Measurements from ENCODE around the gene CDH8.

Gene CDH8

DNA sequence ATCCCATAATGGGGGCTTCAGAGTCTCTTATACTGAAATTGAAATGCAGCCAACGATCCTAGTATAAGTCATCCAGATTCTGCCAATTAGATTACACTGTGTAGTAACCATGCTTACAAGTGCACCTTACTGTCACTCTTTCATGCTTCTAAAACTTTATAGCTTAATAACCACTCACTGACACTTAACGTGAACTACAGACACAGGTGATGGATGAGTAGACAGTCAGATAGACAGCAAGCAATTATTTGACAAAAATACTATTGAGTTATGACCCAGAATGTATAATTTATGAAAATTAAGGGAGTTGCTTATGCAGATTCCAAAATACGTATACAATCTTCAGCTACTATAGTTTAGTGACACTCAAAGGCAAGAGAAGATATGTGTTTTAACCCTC is 6.3 kb downstream of the CDH8 start:
- DNase-seq = no peak

DNA sequence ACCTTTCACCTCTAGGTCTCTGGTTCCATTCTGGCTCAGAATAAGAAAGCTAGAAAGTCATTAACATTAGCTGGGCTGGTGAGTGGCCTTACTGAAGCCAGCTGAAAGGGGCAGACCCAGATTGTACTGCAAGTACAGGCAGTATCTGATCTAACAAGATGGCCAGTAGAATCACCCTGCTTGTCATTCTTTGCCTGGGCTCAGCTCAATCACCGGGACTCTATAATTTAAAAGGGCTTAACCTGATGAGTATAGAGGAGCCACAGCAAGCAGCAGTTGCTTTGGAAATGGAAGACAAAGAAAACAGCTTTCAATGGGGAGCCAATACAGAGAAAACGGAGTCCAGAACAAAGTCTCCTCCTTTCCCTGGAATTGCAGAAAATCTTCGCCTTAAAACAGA is 13.6 kb downstream of the CDH8 start:
- no peak for DNase-seq

DNA sequence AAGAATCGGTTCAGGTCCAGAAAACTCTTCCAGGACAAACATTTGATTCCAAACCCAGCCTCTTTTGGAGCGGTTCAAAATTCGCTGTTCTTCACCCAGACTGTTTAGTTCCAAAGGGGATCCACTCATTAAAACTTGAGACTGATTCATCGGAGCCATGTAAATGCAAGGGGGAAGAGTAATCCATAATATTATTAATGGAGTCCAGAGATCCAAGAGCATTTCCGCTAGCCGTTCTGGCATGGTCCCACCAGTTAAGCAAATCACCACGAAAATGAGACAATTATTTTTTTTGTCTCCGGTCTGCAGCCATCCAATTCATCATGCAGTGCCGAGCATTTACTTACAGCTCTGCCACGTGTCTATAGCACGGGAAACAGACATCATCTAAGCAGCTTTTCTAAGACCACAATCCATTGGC is 15.1 kb downstream of the CDH8 start:
- DNase-seq = no peak

DNA sequence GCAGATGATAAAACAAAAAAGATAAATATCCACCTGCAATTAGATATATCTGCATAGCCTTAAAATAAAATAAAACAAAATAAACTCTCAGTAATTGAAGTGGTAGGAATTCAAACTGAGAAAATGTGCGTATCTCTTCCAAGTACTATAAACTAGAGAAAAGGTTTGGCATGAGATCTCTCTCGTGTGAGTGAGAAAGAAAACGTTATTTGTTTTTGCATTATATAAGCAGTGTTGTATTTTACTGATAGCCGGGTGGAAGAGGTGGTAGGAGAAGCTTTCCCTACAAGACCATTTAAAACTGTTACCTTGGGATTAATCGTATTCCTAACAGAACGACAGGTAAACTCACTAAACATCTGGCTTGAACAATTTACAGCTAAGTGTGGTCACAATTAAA is 15.6 kb downstream of the CDH8 start:
- no peak for DNase-seq

DNA sequence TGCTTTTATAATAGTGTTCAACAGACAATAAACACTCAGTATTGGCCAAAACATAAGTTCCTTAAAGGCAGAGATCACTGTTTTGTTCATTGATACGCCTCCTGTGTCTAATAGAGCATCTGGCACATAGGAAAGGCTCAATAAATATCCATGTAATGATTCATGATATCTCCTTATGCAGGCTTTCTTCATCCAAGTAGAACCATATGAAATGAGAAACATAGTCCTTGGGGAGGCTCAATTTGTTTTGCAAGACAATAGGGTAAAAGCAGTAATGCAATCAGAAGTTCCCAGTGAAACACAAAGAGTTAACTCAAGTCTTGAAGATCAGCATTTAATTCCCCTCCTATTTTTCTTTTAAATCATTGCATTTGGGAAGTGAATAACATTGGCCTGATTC is 16.4 kb downstream of the CDH8 start:
- DNase-seq = no peak

DNA sequence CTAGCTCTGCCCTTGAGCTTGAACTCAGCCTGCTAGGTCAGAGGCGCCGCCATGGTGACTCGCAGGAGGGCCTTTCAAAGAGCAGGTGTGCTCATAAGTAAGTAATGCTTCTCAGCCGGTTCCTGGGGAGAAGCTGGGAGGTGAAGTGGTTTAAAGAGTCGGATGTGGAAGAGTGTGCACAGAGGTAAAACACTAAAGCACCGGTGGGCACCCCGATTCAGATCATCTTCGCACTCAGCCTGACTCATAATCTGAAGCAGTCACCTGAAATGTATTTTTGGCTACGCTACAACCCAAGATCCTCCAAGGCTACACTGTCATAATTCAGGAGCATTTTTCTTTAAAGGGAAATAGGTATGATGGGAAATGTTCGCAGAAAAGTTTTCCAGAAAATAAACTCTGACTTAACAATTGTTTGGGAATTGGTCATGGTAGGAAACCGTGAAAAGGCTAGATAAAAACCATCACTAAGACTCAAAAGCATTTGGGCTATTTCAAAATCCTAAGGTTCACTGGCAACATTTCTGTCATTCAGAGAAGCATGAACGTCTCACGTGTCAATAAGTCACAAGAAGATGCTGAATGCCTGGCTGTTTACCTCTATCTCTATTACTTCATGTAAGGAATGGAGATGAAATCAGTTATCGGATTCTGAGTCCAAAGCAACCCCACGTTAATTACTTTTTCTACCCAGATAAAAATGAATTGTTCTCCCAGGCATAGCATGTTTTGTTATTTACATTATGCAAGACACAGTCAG is 17.8 kb downstream of the CDH8 start:
- DNase-seq = no peak

DNA sequence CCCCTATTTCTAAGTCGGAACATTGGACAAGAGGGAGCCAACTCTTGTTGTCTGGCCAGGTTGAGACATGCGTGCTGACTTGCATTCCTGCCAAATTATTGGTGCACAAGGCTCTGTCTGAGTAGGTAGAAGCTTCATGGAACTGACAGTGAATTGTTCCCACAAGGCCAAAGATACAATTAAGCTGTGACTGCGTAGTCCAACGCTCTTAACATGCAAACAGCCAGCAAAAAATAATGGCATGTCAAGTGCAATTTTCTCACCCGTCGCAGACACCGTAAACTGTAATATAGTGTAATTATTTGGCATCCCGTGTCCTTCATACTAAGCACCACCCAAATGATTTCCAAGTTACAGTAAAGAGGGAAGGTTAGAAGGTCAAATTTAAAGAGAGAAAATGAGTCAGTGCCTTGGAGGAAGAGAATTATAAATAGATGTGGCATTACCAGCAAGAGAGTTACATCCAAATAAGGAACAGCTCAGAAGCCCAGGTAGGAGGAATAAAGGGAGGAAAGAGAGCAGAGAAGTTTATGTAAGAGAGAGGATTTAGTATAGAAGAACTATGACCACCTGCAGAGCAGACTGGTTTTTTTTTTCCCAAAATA is 21.8 kb downstream of the CDH8 start:
- no peak for DNase-seq

DNA sequence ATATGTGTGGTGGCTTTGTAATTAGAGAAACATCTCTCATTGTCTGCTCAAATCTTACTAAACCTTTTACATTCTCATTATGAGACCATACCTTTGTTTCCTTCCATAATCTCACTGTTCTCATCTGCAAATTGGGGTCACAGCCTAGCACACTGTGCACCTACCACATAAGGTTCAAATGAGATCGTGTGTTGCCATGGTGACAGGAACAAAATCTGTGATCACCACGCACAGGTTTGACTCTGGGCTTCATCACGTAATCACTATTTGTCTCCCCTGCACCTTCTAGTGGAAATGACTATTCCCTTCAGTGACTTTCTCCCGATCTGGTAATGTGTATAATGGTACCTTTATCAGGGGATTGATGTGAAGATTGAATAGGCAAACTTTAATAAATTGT is 26.1 kb downstream of the CDH8 start:
- DNase-seq = no peak

DNA sequence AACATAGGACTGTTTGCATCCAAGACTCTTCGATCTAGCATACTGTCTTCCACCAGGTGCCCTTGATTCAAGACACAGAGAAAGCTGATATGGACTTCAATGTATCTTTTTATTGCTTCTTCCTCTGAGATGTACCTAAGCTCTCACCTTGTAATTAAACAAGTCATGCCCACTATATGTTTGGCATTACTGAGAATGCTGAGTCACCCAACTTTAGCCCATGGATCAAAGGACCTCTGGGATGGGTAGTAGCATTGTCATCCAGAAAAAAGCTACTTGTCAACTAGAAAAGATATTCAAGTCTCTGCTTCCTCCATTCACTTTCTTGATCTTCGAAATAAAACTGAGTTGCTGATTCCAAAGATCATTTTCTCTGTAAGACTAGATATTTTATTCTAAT is 37.8 kb downstream of the CDH8 start:
- DNase-seq = no peak

DNA sequence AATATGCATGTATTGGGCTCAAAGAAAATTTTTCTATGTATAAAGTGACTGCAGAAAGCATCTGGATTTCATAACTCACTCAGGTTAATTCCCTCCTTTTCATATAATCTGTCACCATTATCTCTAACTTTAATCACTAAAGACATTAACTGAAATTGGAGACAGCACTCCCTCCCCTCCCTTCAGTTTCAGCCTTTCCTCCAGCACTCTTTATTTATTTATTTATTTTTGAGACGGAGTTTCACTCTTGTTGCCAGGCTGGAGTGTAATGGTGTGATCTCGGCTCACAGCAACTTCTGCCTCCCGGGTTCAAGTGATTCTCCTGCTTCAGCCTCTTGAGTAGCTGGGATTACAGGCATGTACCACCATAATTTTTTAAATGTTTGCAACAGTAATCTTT is 43.1 kb downstream of the CDH8 start:
- no peak for DNase-seq

DNA sequence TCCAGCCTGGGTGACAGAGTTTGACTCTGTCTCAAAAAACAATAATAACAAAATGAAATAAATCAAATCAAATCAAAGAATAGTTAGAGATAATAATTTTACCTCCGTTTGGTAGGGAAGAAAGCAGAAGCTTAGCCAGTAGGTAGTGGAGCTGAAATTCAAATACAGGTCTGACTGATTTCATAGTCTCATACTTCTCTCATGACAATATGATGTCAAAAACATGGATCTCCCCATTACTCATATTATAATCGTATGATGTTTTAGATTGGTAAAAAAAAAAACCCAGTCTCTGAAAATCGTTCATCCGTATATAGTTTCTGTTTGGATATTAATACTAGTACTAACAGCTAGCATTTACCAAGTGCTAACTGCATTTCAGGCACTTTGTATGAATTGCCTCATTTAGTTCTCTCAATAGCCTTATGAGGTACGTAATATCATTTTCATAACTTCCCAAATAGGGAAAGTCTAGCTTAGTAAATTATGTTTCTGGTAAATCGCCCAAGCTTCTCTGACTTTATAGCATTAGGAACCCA is 48.7 kb downstream of the CDH8 start:
- no peak for DNase-seq

DNA sequence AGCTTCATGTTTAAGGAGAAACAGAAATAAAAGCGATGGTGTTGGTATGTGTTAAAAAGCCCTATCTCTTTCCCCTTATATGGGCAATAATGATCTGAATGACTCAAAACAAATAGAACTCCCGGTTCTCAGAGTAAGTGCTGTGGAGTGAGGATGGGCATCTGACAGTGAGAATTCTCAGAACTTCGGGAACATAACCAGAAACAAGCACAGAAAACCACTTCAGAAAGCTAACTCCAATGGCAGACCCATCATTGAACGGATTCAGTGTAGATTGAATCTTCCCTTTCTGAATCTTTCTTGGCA is 67.2 kb downstream of the CDH8 start:
- no peak for DNase-seq

DNA sequence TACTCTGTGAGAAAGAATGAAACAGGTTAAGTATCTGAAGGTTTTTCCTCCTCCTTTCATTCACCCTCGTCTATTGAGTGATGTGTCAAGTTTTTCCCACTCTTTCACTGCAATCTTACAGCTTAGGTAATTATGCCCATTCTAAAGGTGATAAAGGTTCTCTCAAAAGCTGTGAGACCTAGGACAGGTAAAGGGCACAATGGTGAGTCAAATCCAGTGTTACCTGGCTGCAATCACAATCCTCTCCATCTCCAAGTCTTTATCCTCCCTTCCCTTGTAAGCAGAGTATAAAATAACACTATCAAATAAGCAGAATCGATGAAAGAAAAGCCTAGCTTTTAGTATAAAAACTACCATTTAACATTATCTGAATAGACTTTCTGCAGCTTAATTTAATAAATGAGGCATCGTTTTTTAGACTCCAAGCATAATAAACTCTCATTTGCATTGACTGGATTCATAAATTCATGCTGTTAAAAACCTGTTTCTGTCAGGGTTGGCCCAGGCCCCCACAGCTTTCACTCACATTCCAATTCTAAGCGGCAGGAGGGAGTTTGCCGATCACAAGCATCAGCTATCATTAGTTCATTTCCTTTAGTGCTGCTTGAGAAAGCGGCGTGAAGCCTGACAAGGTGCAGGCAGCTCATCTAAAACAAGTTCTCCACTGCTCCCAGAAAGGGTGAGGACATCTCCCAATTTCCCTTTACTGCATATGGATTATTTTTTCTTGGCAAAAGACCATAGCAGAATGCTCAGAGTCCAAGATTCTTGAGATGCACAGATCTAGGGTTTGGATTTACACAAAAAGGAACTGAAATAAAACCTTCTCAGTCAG is 67.8 kb downstream of the CDH8 start:
- DNase-seq = no peak

DNA sequence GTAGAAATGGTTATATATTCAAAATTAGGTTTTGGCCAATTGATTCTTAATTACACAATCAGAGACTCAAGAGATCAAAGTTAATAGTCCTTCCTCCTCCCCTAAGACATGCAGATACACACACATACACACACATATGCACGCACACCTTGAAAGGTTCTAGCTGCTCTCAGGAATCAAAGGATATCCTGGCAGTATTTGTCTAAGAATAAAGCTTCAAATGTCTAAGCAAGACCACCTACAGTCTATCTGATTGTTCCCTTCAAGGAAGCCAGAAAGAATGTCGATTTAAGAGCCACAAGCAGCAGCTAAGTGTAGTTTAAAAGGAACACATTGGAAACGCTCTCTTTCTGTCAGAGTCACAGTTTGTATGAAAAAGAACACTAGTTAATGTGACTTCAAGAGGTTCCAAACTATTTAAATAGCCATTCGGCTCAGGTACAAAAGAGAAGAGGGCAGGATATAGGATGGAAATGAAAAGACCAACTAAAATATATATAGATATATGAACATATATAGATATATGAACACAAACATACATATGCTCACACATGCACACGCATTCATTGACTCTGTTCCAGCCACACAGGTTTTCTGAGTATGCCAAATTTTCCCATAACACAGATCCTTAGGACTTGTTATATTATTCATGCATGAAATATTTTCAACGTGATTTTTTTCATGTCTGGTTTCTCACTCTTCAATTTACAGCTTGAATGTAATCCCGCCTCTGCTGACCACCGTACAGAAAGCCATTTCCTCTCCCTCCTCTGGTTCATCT is 79.0 kb downstream of the CDH8 start:
- no peak for DNase-seq

DNA sequence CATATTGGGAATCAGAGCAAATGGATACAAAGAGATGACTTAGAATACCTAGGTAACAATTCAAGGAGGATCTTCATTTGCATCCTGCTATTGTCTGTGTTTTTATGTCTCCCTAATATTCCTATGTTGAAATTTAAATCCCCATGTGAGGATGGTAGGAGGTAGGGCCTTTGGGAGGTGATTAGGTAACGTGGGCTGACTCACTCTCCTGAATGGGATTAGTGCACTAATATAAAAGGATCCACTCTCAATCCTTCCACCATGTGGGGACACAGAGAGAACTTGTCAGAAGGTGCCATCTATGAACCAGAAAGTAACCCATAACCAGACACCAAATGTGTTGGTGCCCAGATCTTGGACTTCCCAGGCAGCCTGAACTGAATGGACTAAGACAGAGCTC is 83.4 kb downstream of the CDH8 start:
- no peak for DNase-seq

DNA sequence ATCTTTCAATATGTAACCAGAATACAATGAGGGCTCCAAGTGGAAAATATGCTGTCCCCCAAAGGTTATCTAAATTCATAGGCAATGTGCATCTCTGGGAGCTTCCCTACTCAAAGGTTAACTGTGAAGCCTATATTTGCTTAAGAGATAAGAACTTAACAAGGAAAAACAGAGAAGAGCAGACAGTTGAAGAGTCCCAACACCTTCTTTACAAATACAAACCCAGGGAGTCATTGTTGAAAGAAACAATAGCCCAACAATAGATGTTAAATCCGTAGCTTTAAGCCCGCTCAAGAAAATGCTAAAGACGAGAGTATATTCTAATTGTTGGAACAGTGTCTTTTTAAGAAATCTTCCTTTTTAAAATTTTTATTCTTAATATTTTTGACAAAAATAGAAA is 87.8 kb downstream of the CDH8 start:
- DNase-seq = no peak

DNA sequence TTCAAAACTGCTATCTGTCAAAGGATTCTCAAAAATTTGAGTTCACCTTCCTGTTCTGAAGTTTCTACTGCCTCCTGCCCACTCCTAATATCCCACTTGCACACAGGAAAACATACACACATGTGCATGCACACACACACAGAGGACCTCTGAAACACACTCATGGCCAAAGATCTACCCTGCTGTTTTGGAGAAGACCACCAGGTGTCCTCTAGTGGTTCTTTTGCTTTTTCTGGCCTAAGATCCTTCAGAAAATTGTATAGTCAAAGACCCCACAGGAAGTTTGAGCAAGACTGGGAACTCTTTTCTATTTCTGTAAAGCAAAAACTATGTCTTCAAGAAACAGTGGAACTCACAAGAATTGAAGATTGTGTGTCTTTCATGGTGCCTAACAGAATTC is 90.2 kb downstream of the CDH8 start:
- no peak for DNase-seq

DNA sequence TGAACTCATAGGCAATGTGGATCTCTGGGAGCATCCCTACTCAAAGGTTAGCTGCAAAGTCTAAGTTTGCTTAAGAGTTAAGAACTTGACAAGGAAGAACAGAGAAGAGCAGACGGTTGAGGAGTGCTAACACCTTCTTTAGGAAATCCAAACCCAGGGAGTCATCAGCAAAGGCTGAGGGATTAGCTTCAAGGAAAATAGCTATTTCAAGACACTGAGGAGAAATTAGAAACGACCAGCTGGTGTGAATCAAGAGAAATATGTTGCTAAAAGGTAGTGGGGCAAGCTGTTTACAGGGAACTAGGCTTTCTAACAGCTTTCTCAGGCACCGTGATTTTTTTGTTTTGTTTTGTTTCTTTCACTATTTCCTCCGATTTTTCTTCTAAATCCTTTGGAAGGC is 90.7 kb downstream of the CDH8 start:
- DNase-seq = no peak

DNA sequence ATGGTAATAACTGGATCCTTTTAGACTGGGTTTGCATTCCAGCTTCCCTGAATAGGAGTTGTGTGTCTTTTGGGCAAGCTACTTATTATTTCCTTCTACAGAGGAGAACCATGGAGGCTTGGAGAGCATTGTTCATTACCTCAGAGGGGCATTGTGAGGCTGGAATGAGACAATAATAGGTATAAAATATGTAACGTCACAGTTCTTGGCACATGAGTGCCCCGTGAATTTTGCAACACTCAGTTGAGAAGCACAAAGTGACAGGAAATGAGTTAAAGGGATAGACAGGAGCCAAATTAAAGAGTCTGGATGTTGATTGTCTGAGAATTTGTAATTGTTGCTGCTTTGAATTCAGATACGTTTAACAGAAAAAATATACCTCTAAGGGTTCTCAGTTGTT is 92.2 kb downstream of the CDH8 start:
- no peak for DNase-seq

DNA sequence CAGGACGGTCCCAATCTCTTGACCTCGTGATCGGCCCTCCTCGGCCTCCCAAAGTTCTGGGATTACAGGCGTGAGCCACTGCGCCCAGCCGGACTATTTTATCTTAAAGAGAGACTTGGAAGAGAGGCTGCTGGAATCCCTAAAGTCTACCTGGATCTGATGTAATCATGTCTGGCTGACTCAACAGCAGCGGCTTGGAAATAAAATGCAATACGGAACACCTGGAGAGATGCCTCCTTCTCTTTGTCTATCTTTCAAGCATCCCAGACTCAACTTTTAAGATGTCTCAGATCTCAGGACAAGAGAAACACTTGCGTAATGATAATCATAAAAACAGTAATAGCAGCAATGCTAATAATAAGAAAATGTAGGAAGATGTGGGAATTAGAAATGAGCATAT is 95.6 kb downstream of the CDH8 start:
- DNase-seq = no peak

DNA sequence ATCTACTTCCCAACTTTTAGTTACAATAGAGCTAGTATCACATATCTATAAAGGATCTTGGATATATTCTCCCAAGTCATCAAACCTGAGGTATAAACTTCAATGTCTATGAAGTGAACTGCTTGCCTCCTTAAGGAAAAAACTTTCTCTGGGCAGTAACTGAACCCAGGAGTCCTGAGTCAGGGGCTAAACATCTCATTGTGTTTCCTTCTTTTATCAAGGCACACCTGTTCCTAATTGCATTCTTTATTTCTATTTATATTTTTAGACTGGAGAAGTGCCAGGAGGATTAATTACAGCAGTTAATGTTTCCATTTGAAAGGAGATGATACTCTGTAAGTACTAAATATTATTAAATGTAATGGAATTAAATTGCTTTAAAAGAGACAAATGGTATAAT is 98.6 kb downstream of the CDH8 start:
- no peak for DNase-seq

DNA sequence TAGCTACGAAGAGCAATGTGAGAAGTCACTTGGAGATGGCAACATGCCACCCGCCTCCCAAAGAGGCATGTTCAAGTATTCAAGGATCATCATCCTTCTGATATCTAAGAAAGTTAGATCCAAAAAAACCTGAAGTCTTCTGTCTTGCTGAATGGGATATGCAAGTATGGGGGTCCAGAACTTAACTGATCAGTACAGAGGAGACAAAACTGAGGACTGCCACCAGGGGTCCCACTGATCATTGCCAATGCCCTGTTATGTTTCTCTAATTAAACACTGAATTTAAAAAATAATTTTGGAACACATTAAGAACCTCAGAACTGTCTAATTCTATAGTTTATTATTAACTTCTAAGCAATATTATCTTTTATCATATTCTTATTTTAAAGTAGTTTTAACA is 99.7 kb downstream of the CDH8 start:
- no peak for DNase-seq

DNA sequence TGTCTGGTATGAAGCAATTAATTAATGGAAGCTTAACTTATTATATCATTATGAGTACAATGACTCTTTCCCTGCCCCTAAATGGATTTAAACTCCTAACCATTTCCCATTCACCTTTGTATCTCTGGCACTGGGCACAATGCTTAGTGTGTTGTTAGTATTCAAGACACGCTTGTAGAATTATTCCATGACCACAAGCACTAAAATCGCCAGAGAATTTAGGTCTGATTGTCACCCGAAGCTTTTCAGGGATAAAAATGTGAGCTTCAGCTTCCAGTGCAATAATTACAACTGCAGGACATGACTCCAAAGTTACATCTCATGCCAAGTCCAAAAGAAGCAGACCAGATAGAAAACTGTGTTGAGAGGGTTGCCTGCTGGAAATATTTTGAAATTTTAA is 101.6 kb downstream of the CDH8 start:
- no peak for DNase-seq

All from CD4-positive, alpha-beta T cell treated with Interferon alpha-2 for 1 hour (primary cell).